ENCODE data around the gene SUCLG2.
"Not testable (repeated sequence)": the region's sequence is repeated elsewhere in the genome, so short reads cannot be mapped to it uniquely, and the experiment has no call there.

The SUCLG2 gene

DNA sequence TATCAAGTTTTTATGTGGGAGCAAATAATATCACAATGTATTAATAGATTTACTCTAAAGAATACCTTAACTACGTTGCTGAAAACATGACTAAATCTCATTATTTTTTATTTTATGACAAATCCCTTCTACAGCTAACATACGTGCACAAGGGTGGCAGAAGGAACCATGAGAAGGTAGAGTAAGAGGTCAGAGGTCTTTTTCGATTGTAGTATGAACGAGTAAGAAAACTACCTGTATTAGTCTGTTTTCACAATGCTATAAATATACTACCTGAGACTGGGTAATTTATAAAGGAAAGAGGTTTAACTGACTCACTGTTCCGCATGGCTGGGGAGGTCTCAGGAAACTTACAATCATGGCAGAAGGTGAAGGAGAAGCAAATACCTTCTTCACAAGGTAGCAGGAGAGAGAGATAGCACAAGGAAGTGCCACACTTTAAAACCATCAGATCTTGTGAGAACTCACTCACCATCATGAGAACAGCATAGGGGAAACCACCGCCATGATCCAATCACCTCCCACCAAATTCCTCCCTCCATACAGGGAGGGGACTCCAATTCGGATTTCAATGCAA, 95.3 kb downstream of the SUCLG2 start:
- DNase-seq (ENCODE audit: low read depth): no peak

DNA sequence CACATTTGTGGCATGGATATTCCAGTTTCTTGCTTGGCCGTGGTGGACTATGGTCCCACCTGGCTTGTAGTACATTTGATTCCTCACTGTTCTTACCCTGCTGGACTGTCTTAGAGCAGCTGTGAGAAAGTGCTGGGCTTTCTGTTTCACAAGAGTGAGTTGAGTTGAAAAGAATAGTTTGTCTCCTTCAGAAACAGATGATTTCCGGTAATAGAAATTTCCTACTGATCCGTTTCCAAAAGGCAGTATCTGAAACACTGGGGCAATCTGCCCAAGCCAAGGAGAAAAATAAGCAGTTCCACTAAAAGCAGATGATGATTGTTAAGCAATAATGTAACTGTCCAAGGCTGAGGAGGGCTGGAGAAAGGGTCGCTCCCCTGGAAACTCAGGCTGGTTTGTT, 96.0 kb downstream of the SUCLG2 start:
- no peak for DNase-seq (ENCODE audit: low read depth)

DNA sequence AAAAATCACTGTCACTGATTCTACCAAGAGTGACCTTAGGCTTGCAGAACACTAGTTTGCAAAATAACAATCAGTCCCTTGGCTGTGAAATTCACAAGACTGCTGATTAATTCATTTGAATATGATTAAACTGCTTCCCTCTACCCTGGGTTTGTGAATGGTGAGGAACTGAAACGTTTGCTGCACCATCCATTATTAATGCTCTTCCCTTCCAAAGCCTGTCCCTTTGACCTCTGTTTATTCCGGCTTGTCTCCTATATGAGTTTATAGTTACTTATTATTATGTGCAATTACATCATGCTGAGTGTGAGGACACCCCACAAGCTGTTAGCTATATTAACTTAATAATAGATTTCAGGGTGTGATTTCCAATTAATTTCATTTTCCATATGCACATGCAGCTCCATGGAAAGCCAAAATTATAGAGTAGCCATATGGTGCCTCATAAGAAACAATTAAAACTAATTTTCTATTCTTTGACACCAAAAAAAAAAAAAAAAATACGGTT, 96.5 kb downstream of the SUCLG2 start:
- no peak for DNase-seq (ENCODE audit: low read depth)

DNA sequence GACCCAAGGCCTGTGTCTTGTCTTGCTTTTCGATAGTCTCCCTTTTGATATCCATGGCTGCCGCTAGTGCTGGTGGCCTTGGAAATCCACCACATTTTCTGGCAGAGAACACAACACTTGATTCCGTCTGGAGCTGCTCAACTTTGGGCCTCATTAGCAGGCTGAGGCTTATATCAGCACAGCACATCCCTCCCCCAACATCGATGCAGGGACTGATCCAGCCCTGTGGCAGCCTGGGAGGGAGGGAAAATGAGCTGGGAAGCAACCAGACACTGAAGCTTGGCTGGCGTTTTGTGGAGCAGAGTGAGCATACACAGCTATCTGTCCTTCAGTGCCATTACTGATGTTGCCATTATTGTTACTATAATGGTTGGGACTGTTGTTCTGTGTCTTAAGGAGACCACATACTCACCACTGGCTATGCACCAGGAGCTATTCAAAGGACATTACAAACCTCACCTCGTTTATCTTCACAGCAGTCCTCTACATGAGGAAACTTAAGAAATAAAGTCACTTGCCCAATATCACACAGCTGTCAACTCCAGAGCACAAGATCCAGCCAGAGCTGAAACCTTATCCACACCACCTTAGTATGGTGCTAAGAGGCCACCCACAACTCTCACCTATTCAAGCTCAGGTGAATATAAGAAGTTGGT, 102.9 kb downstream of the SUCLG2 start:
- DNase-seq (ENCODE audit: low read depth): no peak

DNA sequence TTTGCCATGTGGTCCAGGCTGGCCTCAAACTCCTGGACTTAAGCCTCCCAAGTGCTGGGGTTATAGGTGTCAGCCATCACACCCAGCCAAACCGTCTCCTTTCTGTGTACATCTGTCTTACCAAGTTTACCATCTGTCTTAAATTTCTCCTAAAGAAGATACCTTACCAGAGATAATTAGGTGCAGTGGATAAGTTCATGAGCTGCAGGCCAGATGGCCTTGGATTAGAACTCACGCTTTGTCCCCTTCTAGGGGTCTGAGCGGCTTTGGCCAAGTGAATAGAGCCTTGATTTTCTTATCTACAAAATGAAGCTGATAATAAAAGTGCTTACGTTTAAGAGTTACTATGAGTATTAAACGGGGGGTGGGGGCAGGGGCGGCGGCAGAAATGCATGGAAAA, 103.9 kb downstream of the SUCLG2 start:
- DNase-seq (ENCODE audit: low read depth): no peak

DNA sequence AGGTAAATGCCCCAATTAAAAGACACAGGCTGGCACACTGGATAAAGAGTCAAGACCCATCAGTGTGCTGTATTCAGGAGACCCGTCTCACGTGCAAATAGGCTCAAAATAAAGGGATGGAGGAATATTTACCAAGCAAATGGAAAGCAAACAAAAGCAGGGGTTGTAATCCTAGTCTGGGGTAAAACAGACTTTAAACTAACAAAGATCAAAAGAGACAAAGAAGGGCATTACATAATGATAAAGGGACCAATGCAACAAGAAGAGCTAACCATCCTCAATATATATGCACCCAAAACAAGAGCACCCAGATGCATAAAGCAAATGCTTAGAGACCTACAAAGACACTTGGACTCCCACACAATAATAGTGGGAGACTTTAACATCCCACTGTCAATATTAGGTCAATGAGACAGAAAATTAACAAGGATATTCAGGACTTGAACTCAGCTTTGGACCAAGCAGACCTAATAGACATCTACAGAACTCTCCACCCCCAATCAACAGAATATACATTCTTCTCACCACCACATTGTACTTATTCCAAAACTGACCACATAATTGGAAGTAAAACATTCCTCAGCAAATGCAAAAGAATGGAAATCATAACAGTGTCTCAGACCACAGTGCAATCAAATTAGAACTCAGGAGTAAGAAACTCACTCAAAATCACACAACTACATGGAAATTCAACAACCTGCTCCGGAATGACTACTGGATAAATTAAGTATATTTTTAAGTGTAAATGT, 111.7 kb downstream of the SUCLG2 start:
- DNase-seq (ENCODE audit: low read depth): not testable (repeated sequence)

DNA sequence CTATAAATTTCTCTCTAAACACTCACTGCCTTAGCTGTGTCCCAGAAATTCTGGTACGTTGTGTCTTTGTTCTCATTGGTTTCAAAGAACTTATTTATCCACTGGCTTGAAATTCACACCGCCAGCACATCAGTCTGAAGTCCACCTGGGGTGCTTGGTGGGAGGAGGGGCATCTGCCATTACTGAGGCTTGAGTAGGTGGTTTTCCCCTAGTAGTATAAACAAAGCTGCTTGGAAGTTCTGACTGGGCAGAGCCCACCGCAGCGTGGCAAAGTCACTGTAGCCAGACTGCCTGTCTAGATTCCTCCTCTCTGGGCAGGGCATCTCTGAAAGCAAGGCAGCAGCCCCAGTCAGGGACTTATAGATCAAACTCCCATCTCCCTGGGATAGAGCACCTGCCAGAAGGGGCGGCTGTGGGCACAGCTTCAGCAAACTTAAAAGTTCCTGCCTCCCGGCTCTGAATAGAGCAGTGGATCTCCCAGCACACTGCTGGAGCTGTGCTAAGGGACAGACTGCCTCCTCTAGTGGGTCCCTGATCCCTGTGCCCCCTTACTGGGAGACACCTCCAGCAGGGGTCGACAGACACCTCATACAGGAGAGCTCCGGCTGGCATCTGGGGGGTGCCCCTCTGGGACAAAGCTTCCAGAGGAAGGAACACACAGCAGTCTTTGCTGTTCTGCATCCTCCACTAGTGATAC, 114.1 kb downstream of the SUCLG2 start:
- no peak for DNase-seq (ENCODE audit: low read depth)

DNA sequence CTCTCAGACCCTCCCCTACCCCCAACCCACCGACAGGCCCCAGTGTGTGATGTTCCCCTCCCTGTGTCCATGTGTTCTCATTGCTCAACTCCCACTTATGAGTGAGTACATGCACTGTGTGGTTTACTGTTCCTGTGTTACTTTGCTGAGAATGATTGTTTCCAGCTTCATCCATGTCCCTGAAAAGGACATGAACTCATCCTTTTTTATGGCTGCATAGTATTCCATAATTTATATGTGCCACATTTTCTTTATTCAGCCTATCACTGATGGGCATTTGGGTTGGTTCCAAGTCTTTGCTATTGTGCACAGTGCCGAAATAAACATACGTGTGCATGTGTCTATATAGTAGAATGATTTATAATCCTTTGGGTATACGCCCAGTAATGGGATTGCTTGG, 117.2 kb downstream of the SUCLG2 start:
- DNase-seq (ENCODE audit: low read depth): not testable (repeated sequence)

DNA sequence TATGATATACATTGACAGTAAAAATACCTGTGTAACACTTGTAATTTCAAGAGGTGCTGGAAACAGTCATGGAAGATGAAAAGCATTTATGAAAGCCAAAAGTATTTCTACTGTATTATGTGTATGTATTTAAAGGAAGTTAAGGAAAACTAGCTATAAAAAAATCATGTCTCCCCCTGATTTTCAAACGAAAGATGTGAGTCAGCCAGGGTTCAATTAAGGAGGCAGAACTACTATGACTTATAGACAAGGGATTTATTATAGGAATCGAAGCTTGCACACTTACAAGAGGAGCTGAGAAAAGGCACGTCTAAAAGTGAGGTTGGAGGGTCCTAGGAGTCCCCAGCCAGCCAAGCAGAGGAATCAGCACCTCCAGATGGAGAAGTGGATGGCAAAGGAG, 119.4 kb downstream of the SUCLG2 start:
- no peak for DNase-seq (ENCODE audit: low read depth)

DNA sequence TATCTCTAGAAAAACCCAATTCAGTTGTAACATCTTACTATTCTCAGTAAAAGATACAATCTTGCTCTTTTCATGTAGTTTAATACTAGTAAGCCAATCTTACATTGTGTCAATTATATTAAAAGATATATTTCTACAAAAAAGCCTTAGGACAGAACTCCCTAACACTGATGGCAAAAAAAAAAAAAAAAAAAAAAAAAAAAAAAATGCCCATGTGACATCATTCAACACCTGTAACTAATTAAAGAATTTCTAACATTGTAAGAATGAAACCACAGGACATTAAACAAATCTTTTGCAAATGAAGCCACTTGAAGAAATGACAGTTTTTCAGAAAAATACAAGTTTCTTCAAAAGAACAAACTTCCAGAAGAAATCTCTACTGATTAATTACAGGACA, 119.8 kb downstream of the SUCLG2 start:
- DNase-seq (ENCODE audit: low read depth): no peak

DNA sequence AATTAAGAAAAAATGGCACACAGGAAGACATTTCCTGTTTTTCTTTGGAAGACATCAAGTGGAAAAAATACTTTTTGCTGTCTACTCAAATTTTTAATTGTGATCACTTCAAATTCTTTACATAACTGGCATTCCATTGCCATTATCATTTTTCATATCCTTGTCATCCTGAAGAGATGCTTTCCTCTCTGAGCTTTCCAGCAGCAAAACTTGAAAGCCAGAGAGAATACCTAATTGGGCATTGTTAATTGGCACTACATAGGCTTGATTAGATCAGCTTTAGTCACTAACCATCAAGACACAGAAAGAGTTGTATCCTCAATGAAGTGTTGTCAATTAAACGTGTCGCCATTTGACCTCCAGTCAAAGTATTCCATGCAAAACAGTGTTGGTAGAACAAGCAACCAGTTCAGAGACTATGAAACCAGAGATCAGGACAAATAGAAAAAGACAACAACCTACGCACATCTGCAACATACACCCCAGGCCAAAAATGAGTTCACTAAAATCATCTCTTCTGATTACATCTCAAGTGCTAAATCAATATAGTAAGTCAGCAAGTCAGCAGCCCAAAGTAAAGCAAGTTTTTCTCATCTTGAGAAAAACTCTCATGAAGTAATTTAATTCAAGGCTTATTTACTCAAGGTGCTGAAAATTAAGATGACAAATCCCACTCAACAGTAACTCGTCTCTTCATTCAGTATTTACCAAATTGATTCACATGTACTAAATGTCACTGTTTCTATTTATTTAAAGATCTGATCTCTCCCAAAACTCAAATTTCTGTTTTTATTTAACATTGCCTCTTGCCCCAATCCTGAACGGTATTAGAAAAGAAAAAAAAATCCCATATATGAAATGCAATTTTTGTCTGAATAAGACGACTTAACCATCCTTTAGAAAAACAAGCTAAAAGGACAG, 123.0 kb downstream of the SUCLG2 start:
- no peak for DNase-seq (ENCODE audit: low read depth)

DNA sequence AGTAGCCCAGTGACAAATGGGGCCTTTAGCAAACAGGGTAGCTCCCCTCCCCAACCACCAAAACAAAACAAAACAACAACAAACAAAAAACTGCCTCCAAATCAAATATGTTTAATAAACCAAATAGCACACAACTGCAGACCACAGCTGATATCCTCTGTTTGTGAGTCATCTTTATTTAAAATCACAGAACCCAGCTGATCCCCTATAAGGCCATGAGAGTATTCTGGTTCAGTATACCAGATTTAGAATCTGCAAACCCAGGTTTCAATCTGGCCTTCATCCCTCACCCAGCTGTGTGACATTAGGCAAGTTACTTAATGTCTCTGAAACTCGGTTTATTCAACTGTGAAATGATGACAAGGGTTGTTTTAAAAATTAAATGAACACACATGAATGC, 124.5 kb downstream of the SUCLG2 start:
- no peak for DNase-seq (ENCODE audit: low read depth)

DNA sequence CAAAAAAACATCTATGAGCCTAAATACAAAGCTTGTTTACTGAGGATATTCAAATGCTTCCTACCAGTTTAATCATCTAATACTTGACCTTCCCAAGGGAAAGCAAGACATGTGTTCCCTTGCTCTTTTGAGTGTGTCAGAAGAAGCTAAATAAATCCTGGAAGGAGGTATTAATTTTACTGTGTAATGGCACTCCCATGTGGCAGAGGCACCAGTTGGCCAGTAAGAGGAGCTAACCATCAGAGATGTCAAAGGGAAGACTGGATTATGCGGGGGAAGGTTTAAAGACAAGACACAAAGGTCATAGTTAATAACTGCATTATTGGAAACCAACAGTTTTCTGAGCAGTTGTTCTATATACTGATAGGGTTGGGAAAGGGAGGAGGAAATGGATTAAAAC, 125.1 kb downstream of the SUCLG2 start:
- DNase-seq (ENCODE audit: low read depth): no peak

DNA sequence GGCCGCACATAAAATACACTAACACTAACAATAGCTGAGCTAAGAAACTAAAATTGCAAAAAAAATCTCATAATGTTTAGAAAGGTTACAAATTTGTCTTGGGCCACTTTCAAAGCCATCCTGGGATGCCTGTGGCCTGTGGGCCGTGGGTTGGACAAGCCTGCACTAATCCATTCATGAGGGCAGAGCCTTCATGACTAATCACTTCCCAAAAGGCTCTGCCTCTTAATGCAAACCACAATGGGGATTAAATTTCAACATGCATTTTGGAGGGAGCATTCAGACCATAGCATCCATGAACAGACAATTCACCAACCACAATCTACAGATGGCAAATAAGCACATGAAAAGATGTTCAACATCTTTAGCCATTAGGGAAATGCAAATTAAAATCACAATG, 128.2 kb downstream of the SUCLG2 start:
- no peak for DNase-seq (ENCODE audit: low read depth)

DNA sequence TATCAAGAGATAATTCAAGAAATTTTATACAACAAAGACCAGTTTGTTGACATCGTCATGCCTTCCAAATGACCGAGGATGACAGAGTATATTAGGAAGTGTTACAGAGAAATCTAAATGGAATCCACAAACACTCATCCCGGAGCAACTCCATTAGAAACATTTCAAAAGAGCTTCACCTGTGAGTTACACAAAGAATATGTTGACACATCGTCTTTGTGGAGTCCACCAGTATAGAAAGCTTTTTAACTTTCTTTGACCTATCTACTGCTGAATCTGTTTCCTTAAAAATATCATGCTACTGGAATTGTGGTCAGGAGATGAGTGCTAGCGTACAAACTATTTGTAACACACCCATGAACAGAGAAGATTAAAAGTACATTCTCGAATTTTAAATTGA, 130.4 kb downstream of the SUCLG2 start:
- DNase-seq (ENCODE audit: low read depth): no peak

DNA sequence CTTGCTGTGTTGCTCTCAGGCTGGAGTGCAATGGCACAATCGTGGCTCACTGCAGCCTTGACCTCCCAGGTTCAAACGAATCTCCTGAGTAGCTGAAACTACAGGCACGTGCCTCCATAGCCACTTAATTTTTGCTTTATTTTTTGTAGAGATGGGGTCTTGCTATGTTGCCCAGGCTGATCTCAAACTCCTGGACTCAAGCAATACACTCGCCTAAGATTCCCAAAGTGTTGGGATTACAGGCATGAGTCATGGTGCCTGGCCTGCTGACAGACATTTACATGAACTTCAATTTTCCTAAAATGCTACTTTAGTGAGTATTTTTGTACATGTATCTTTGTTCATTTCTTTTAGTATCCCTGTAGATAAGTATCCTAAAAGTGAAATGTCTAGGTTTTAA, 132.3 kb downstream of the SUCLG2 start:
- DNase-seq (ENCODE audit: low read depth): no peak

DNA sequence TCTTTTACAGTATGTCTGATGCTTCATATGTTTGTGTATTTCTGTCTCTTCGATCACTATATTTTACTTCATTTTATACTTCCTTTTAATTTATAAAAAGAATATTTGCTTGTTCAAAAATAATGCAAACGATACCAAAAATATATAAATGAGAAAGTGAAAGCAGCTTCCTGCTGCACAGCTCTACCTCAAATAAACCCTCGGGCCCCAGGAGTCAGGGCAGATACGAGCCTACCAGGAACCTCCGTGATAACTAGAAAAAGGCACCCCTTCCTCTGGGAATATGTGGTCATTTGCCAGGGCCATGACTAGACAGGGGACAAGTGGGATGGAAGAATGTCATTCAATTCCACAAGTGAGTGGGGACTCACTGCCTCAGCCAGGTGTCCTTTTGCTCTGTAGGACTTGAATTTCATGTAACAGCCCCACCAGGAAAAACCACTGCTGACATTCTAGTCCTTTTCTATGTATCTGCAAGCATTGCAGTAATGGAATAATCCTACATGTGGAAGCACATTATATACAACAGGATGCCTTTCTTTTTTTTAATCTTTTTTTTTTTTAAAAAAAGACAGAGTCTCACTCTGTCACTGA, 133.3 kb downstream of the SUCLG2 start:
- no peak for DNase-seq (ENCODE audit: low read depth)

DNA sequence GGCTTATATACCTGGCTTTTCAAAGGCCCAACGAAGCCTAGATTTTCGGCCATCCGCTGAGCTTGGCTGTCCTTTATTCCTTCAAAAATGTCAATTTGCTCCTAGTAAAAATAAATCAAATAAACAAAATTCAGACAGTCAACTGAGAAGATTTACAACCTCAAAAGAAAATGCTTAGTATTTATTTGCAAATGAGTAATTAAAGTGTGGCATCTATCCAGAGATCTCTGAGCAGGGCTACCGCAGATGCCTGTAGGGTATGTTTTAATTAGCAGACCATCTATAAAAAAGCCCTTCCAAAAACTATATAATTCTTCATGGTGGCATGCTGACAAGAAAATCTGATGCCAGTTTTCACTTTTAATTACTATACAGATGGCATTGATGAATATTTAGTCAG, 136.2 kb downstream of the SUCLG2 start:
- DNase-seq (ENCODE audit: low read depth): no peak

DNA sequence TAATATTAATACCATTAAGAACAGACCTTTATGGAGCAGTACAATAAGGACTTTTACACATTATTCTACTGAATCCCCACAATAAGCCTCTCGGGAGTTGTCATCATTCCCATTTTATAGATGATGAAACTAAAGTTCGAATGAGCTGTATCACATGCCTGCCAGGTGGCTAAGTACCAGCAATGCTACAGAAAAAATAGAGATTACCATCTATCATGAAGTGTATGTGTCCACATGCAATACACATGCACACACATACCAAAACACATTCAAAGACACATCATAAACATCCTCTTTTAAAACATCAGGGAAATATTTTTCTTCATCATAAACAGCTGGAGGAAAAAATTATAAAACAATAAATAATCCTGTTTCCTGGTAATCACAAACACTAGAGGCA, 136.6 kb downstream of the SUCLG2 start:
- DNase-seq (ENCODE audit: low read depth): no peak

DNA sequence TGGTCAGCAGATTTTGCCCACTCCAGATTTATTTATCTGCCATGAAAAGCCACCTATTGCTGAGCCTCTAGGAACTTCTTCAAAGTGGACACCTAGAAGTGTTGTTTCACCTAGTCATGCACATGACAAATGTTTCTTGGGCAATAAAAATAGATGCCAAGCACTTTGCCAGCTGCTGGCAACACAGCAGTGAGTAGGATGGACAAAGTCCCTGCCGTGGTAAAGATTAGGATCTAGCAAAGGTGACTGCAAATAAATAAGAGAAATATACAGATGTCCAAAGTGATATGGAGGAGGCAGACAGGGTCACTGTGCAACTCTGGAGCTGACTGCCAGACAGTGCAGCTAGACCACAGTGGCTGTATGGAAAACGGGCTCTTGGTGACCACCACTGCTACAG, 137.9 kb downstream of the SUCLG2 start:
- no peak for DNase-seq (ENCODE audit: low read depth)

DNA sequence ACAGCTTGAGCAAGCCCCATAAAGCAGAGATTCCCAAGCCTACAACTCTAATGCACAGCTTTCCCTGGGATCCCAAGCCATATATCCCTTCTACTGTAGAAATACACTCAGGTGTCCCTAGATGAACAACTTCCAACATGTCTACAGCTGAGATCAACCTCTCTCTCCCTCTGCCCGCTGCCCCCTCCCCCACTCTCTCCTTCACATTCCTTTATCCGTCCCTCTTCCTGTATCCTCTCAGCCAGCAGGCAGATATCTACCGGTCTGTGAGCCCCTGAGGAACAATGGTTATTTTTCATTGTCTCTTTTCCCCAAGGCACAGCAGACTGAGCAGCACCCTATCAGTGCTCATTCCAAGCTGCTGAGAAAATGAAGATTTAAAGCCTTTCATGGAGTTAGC, 138.6 kb downstream of the SUCLG2 start:
- DNase-seq (ENCODE audit: low read depth): no peak

Measured in stimulated activated CD4-positive, alpha-beta T cell treated with anti-CD3 and anti-CD28 coated beads, Interleukin-2, amount 100 ng/mL, for 4 hours (primary cell).